Raji (cell line): ENCODE results near the gene TMPO.
A peak's percentile ranks its signal among the peaks of the same experiment; 100 is the strongest.

ENCODE experiments used
- POLR2A ChIP-seq: IDR thresholded peaks from 2 replicates; pipeline ENCODE4 v1.6.1; 2011; ENCODE audit warnings: low read depth, low read length, control low read depth; ENCODE audit not compliant: insufficient read depth

TMPO gene

GRCh38 chr12:98515287-98516110 is at the start of gene TMPO:
Gene TMPO (plus strand): TSS chr12:98515590. CDS start chr12:98515868, 278 bp downstream.
- peak; percentile 93 for TF ChIP-seq POLR2A

- no peak for TF ChIP-seq POLR2A
Measured at GRCh38 chr12:98465950-98466602, 49.3 kb upstream of the TMPO start.

- TF ChIP-seq POLR2A, result no peak
Measured at GRCh38 chr12:98466640-98467400, 48.6 kb upstream of the TMPO start.

GRCh38 chr12:98469109-98469508 is 46.3 kb upstream of the TMPO start:
- no peak for TF ChIP-seq POLR2A

DNA sequence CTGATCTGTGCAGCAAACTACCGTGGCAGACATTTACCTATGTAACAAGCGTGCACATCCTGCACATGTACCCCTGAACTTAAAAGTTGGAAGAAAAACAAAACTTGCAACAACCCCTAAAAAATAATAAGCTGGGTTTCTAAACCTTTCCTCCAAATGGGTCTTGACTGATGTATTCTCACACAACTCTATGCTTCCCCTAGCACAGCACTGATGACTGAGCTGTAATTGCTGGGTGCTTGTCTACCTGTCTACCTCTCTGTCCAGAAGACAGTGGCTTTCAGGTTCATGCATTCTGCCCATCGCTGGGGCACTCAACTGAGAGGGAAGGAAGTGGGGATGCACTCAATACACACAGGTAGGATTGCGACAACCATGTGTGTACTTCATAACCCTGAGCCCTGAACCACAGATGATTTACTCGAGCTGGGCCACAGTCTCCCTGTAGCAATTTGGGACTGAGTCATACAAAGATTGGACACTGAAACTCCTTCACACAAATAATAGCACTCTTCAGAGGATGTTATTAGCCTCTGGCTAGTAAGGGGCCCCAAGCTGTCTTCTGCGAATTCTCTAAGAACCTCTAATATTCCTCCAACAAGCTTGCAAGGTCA is 44.8 kb upstream of the TMPO start:
- TF ChIP-seq POLR2A, result no peak

- no peak for TF ChIP-seq POLR2A
Measured at GRCh38 chr12:98471085-98471484, 44.3 kb upstream of the TMPO start.

GRCh38 chr12:98475565-98475908 is 39.9 kb upstream of the TMPO start:
- no peak for TF ChIP-seq POLR2A

GRCh38 chr12:98478606-98479005 is 36.8 kb upstream of the TMPO start:
- no peak for TF ChIP-seq POLR2A

DNA sequence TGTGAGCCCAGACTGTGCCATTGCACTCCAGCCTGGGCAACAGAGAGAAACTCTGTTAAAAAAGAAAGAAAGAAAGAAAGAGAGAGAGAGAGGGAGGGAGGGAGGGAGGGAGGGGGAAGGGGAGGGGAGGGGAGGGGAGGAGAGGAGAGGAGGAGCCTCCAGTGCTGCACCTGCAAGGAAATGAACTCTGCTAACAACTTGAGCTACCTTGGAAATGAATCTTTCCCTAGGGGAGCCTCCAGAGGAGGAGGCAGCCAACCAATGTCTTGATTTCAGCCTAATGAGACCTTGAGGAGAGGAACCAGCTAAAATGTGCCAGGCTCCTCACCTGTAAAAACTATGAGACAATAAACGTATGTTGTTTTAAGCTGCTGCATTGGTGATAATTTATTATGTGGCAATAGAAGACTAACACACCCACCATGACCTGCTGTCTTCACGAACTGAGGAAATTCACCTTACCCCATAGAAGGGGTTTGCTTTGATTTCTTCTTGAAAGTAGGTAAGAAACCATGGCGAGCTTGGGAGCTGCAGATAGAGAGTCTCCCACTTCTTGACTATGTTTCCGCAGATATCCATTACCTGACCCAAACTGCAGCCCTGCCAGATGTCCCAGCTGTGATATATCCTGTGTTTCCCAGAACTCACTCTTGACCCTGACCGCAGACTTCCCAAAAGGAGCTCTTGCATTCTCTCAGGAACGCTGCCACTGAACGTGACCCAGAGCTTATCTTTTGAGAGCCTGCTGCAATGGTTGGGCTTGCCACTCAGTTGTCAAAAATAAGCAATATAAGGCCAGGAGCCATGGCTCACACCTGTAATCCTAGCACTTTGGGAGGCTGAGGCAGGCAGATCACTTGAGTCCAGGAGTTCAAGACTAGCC is 31.5 kb upstream of the TMPO start:
- no peak for TF ChIP-seq POLR2A

- TF ChIP-seq POLR2A, result no peak
Measured at GRCh38 chr12:98485792-98486340, 29.5 kb upstream of the TMPO start.

DNA sequence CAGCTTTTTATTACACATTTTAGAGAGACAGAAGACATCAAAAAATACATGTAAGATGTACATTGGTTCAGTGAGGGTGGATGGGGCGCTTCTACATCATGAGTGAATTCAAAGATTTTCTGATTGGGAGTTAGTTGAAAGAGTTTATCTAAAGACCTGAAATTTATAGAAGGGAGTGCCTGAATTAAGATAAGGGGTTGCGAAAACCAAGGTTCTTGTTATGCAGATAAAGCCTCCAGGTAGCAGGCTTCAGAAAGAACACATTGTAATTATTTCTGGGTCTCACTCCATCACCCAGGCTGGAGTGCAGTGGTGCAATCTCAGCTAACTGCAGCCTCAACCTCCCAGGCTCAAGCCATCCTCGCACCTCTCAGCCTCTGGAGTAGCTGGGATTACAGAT is 26.2 kb upstream of the TMPO start:
- no peak for TF ChIP-seq POLR2A

DNA sequence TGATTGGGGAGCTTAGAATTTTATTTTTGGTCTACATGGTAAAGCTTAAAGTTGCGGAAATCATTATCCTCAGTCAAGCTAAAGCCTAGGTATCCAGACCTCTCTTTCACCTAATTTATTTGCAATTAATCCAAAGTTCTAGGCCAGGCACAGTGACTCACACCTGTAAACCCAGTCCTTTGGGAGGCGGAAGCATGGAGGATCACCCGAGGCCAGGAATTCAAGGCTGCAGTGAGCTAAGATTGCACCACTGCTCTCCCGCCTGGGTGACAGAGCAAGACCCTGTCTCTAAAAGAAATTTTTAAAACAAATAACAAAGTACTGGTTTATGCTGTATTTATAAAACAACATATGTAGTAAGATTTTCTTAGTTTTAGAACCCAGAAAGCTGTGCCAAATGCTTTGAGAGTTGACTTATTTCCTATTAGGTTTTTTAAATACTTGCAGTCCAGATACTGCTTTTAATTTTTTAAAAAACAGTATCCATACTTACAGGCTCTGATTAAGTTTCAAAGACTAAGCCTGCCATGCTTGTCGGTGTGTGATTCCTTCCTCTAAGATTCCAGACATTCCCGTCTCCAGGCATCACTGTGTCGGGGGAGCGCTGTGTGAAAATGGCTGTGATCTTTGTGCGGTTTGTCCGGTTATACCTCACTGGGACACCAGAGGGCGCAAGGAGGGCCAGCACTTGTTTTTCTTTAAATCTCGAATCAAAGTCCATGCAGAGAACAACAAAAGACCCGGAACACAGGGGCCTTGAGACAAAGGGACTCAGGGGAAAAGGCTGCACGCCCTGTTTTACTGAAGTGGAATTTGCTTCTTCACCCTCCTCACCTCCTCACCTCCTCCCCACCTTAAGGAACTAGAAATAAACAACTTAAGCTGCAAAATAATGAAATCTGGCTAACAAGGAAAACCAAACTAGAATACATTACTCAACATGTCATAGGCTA is 24.6 kb upstream of the TMPO start:
- TF ChIP-seq POLR2A, result peak; percentile 35; the same call in 1 of the 2 replicates

- no peak for TF ChIP-seq POLR2A
Measured at GRCh38 chr12:98492580-98493140, 22.7 kb upstream of the TMPO start.
